ENCODE results near the gene MED12L. TPM values are rescaled to one million over a fixed set of nuclear protein-coding genes. Genes with fewer than 3 reads are reported as not detected.
A peak's percentile ranks its signal among the peaks of the same experiment; 100 is the strongest.
"Not testable (repeated sequence)": the region's sequence is repeated elsewhere in the genome, so short reads cannot be mapped to it uniquely, and the experiment has no call there.

MED12L gene
- 1.8 and 2.7 TPM in 2 replicates for total RNA-seq (2014; rRNA removed; shearing (Covaris generic))

GRCh38 chr3:151085227-151085888 lies at the start of gene MED12L:
Gene MED12L, plus strand, starts transcription at chr3:151085664. Its CDS starts 1,263 bp downstream, at chr3:151086927.
- peak; percentile 90 for DNase-seq (ENCODE audit: low read depth)

- DNase-seq (ENCODE audit: low read depth): peak; percentile 98
These were observed 47.6 kb upstream of the MED12L start for GRCh38 chr3:151037746-151038477.

- DNase-seq (ENCODE audit: low read depth): no peak
These were observed 40.8 kb upstream of the MED12L start for GRCh38 chr3:151044706-151045105.

GRCh38 chr3:151047636-151048035 lies 37.8 kb upstream of the MED12L start:
- peak; percentile 13 for DNase-seq (ENCODE audit: low read depth)

GRCh38 chr3:151051533-151051932 lies 33.9 kb upstream of the MED12L start:
- DNase-seq (ENCODE audit: low read depth): no peak

- no peak for DNase-seq (ENCODE audit: low read depth)
These were observed 33.1 kb upstream of the MED12L start for GRCh38 chr3:151052346-151052745.

GRCh38 chr3:151052756-151053155 lies 32.7 kb upstream of the MED12L start:
- DNase-seq (ENCODE audit: low read depth): no peak

GRCh38 chr3:151058740-151059139 lies 26.7 kb upstream of the MED12L start:
- DNase-seq (ENCODE audit: low read depth): no peak

- DNase-seq (ENCODE audit: low read depth): no peak
These were observed 22.9 kb upstream of the MED12L start for GRCh38 chr3:151062611-151063010.

- DNase-seq (ENCODE audit: low read depth): no peak
These were observed 18.3 kb upstream of the MED12L start for GRCh38 chr3:151067158-151067557.

GRCh38 chr3:151072842-151073241 lies 12.6 kb upstream of the MED12L start:
- not testable (repeated sequence) for DNase-seq (ENCODE audit: low read depth)

- DNase-seq (ENCODE audit: low read depth): no peak
These were observed 11.2 kb upstream of the MED12L start for GRCh38 chr3:151074256-151074655.

GRCh38 chr3:151075869-151076562 lies 9.4 kb upstream of the MED12L start:
- no peak for DNase-seq (ENCODE audit: low read depth)

- no peak for DNase-seq (ENCODE audit: low read depth)
These were observed 8.8 kb upstream of the MED12L start for GRCh38 chr3:151076626-151077025.

- not testable (repeated sequence) for DNase-seq (ENCODE audit: low read depth)
These were observed 4.4 kb upstream of the MED12L start for GRCh38 chr3:151081082-151081481.

GRCh38 chr3:151082880-151083838 lies 2.3 kb upstream of the MED12L start:
- DNase-seq (ENCODE audit: low read depth): no peak

- no peak for DNase-seq (ENCODE audit: low read depth)
These were observed 604 bp upstream of the MED12L start for GRCh38 chr3:151084893-151085226.

GRCh38 chr3:151085889-151086483 lies 522 bp downstream of the MED12L start:
- peak; percentile 64 for DNase-seq (ENCODE audit: low read depth)

GRCh38 chr3:151086484-151087456 lies 1.3 kb downstream of the MED12L start:
- peak; percentile 94 for DNase-seq (ENCODE audit: low read depth)

- DNase-seq (ENCODE audit: low read depth): no peak
These were observed 2.2 kb downstream of the MED12L start for GRCh38 chr3:151087648-151088047.

Measured in Daoy (cell line).